Measurements from ENCODE around the gene DNM1L. TPM values are rescaled to one million over a fixed set of nuclear protein-coding genes. Genes with fewer than 3 reads are reported as not detected.
A peak's percentile ranks its signal among the peaks of the same experiment; 100 is the strongest.
"Not testable (repeated sequence)": the region's sequence is repeated elsewhere in the genome, so short reads cannot be mapped to it uniquely, and the experiment has no call there.

DNM1L gene
- polyA plus RNA-seq, 10 donors = 52.2 to 103 (median 70.0) TPM

GRCh38 chr12:32693036-32693435 lies 13.9 kb downstream of the DNM1L start:
- DNase-seq = no peak

- no peak for DNase-seq
Measured at GRCh38 chr12:32695787-32696186, 16.7 kb downstream of the DNM1L start.

- no peak for DNase-seq
Measured at GRCh38 chr12:32697445-32697844, 18.3 kb downstream of the DNM1L start.

GRCh38 chr12:32698285-32698684 lies 19.2 kb downstream of the DNM1L start:
- DNase-seq = no peak

GRCh38 chr12:32699437-32699836 lies 20.3 kb downstream of the DNM1L start:
- not testable (repeated sequence) for DNase-seq

- no peak for DNase-seq
Measured at GRCh38 chr12:32702473-32702872, 23.4 kb downstream of the DNM1L start.

GRCh38 chr12:32702946-32703345 lies 23.8 kb downstream of the DNM1L start:
- no peak for DNase-seq

GRCh38 chr12:32705783-32706182 lies 26.7 kb downstream of the DNM1L start:
- no peak for DNase-seq

- DNase-seq = no peak
Measured at GRCh38 chr12:32706335-32707024, 27.4 kb downstream of the DNM1L start.

- no peak for DNase-seq
Measured at GRCh38 chr12:32708926-32709325, 29.8 kb downstream of the DNM1L start.

GRCh38 chr12:32714772-32715171 lies 35.7 kb downstream of the DNM1L start:
- DNase-seq = no peak

GRCh38 chr12:32718926-32719325 lies 39.8 kb downstream of the DNM1L start:
- no peak for DNase-seq

- DNase-seq = not testable (repeated sequence)
Measured at GRCh38 chr12:32725308-32725707, 46.2 kb downstream of the DNM1L start.

GRCh38 chr12:32726286-32726685 lies 47.2 kb downstream of the DNM1L start:
- DNase-seq = no peak

GRCh38 chr12:32727237-32727636 lies 48.1 kb downstream of the DNM1L start:
- no peak for DNase-seq

GRCh38 chr12:32734952-32735351 lies 55.9 kb downstream of the DNM1L start:
- DNase-seq = no peak

GRCh38 chr12:32736445-32736844 lies 57.3 kb downstream of the DNM1L start:
- DNase-seq = no peak

- DNase-seq = no peak
Measured at GRCh38 chr12:32737715-32738114, 58.6 kb downstream of the DNM1L start.

- no peak for DNase-seq
Measured at GRCh38 chr12:32739279-32739678, 60.2 kb downstream of the DNM1L start.

GRCh38 chr12:32742133-32742532 lies 63.0 kb downstream of the DNM1L start:
- no peak for DNase-seq

GRCh38 chr12:32743264-32743663 lies 64.2 kb downstream of the DNM1L start:
- DNase-seq = no peak

- no peak for DNase-seq
Measured at GRCh38 chr12:32753605-32754004, 74.5 kb downstream of the DNM1L start.

GRCh38 chr12:32754111-32754510 lies 75.0 kb downstream of the DNM1L start:
- no peak for DNase-seq

GRCh38 chr12:32755051-32755653 lies 76.1 kb downstream of the DNM1L start:
- DNase-seq = peak; percentile 46 to 91 (median 72)

Data from muscle of back (tissue), 11 donors.